H9 (cell line): Measurements from ENCODE around the gene UGT1A5. TPM values are rescaled to one million over a fixed set of nuclear protein-coding genes. Genes with fewer than 3 reads are reported as not detected.

Source experiments
- DNase-seq: peaks from one replicate; pipeline ENCODE4 v3.0.0-alpha.2; 2017
- H2AFZ ChIP-seq: one replicate; pipeline ENCODE4 v1.6.1; 2013; ENCODE audit warnings: mild to moderate bottlenecking, low read length, control low read depth, moderate library complexity
- H2AK5ac ChIP-seq: 2 replicates; pipeline ENCODE4 v1.6.1; 2013; ENCODE audit warnings: low read length, control low read depth, mixed read lengths; ENCODE audit not compliant: insufficient read length
- H2BK120ac ChIP-seq: one replicate; pipeline ENCODE4 v1.6.1; 2013; ENCODE audit warnings: low read depth, mild to moderate bottlenecking, low read length, control low read depth, inconsistent platforms; ENCODE audit not compliant: poor library complexity, severe bottlenecking
- H2BK12ac ChIP-seq: 2 replicates; pipeline ENCODE4 v1.6.1; 2013; ENCODE audit warnings: low read length, control low read depth, mixed read lengths, low read depth; ENCODE audit not compliant: insufficient read length
- H2BK15ac ChIP-seq: 2 replicates; pipeline ENCODE4 v1.6.1; 2013; ENCODE audit warnings: low read depth, low read length, control low read depth
- H2BK20ac ChIP-seq: one replicate; pipeline ENCODE4 v1.6.1; 2013; ENCODE audit warnings: low read depth, mild to moderate bottlenecking, low read length, control low read depth, inconsistent platforms; ENCODE audit not compliant: poor library complexity, severe bottlenecking
- H2BK5ac ChIP-seq: 2 replicates; pipeline ENCODE4 v1.6.1; 2013; ENCODE audit warnings: low read length, control low read depth, mixed read lengths; ENCODE audit not compliant: insufficient read length
- H3K14ac ChIP-seq: 2 replicates; pipeline ENCODE4 v1.6.1; 2013; ENCODE audit warnings: low read length, control low read depth; ENCODE audit not compliant: insufficient read depth
- H3K18ac ChIP-seq: 2 replicates; pipeline ENCODE4 v1.6.1; 2013; ENCODE audit warnings: low read depth, mild to moderate bottlenecking, mixed read lengths, low read length, control low read depth; ENCODE audit not compliant: insufficient read length
- H3K23ac ChIP-seq: 2 replicates; pipeline ENCODE4 v1.6.1; 2013; ENCODE audit warnings: low read length, control low read depth, mixed read lengths, low read depth; ENCODE audit not compliant: insufficient read length
- H3K23me2 ChIP-seq: 2 replicates; pipeline ENCODE4 v1.6.1; 2013; ENCODE audit warnings: low read depth, mild to moderate bottlenecking, mixed read lengths, low read length, control low read depth; ENCODE audit not compliant: insufficient read length, poor library complexity, severe bottlenecking
- H3K27ac ChIP-seq: 2 replicates; pipeline ENCODE4 v1.5.1; 2013; ENCODE audit warnings: low read length, control low read depth, mixed read lengths, low read depth; ENCODE audit not compliant: insufficient read length
- H3K27me3 ChIP-seq: 2 replicates; pipeline ENCODE4 v1.6.1; 2013; ENCODE audit warnings: low read length, control low read depth, inconsistent platforms; ENCODE audit not compliant: insufficient read depth
- H3K4ac ChIP-seq: 2 replicates; pipeline ENCODE4 v1.6.1; 2013; ENCODE audit warnings: low read depth, mild to moderate bottlenecking, control low read depth, inconsistent platforms, low read length, moderate library complexity
- H3K4me1 ChIP-seq: 2 replicates; pipeline ENCODE4 v1.6.1; 2013; ENCODE audit warnings: low read length, control low read depth, inconsistent platforms; ENCODE audit not compliant: insufficient read depth
- H3K4me2 ChIP-seq: 2 replicates; pipeline ENCODE4 v1.6.1; 2013; ENCODE audit warnings: low read length, control low read depth, mixed read lengths; ENCODE audit not compliant: insufficient read length, insufficient read depth
- H3K56ac ChIP-seq: 2 replicates; pipeline ENCODE4 v1.6.1; 2013; ENCODE audit warnings: low read depth, mild to moderate bottlenecking, mixed read lengths, low read length, control low read depth; ENCODE audit not compliant: insufficient read length
- H3K79me1 ChIP-seq: 2 replicates; pipeline ENCODE4 v1.6.1; 2013; ENCODE audit warnings: low read depth, mild to moderate bottlenecking, moderate library complexity, low read length, control low read depth, inconsistent platforms; ENCODE audit not compliant: insufficient read depth, poor library complexity, severe bottlenecking
- H3K79me2 ChIP-seq: 2 replicates; pipeline ENCODE4 v1.6.1; 2013; ENCODE audit warnings: low read length, control low read depth, inconsistent platforms; ENCODE audit not compliant: insufficient read depth
- H3K9ac ChIP-seq: 2 replicates; pipeline ENCODE4 v1.6.1; 2013; ENCODE audit warnings: low read length, control low read depth, mixed read lengths; ENCODE audit not compliant: insufficient read length; ENCODE audit errors: extremely low read depth
- H3K9me3 ChIP-seq: one replicate; pipeline ENCODE4 v1.6.1; 2013; ENCODE audit warnings: low read depth, low read length, inconsistent platforms; ENCODE audit not compliant: control insufficient read depth
- H3T11ph ChIP-seq: one replicate; pipeline ENCODE4 v1.6.1; 2013; ENCODE audit warnings: mild to moderate bottlenecking, low read length, control low read depth, inconsistent platforms
- H4K20me1 ChIP-seq: one replicate; pipeline ENCODE4 v1.6.1; 2013; ENCODE audit not compliant: control insufficient read depth, insufficient read length, insufficient read depth
- H4K5ac ChIP-seq: 2 replicates; pipeline ENCODE4 v1.6.1; 2013; ENCODE audit warnings: low read depth, mild to moderate bottlenecking, mixed read lengths, low read length, control low read depth; ENCODE audit not compliant: insufficient read length
- H4K8ac ChIP-seq: replicated peaks from 2 replicates; pipeline ENCODE4 v1.6.1; 2013; ENCODE audit warnings: low read length, control low read depth, mixed read lengths, low read depth; ENCODE audit not compliant: insufficient read length
- H4K91ac ChIP-seq: 2 replicates; pipeline ENCODE4 v1.6.1; 2013; ENCODE audit warnings: low read depth, mild to moderate bottlenecking, moderate library complexity, mixed read lengths, low read length, control low read depth; ENCODE audit not compliant: insufficient read length
- H3K27ac Mint-ChIP-seq, 3 experiments: 2 replicates in 2 of 3; 3 replicates in 1 of 3; pipeline ENCODE4 v1.8.0; 2020 to 2021; ENCODE audit warnings: mixed read lengths in 3 of 3, mild to moderate bottlenecking in 1 of 3, moderate library complexity in 1 of 3
- H3K27me3 Mint-ChIP-seq: 2 replicates; pipeline ENCODE4 v1.8.0; 2021; ENCODE audit warnings: low read depth, mild to moderate bottlenecking, moderate library complexity, mixed read lengths
- H3K36me3 Mint-ChIP-seq, 3 experiments: 2 replicates in 2 of 3; 3 replicates in 1 of 3; pipeline ENCODE4 v1.8.0; 2020 to 2021; ENCODE audit warnings: low read depth in 3 of 3, mixed read lengths in 3 of 3; ENCODE audit not compliant: insufficient read depth in 1 of 3
- H3K4me1 Mint-ChIP-seq, 2 experiments: 2 replicates each; pipeline ENCODE4 v1.8.0; 2020; ENCODE audit warnings: mixed read lengths in 2 of 2
- H3K4me3 Mint-ChIP-seq, 2 experiments: 2 replicates in 1 of 2; 3 replicates in 1 of 2; pipeline ENCODE4 v1.8.0; 2020 to 2021; ENCODE audit warnings: mild to moderate bottlenecking in 2 of 2, mixed read lengths in 2 of 2, moderate library complexity in 1 of 2
- H3K9me3 Mint-ChIP-seq, 2 experiments: 2 replicates in 1 of 2; 3 replicates in 1 of 2; pipeline ENCODE4 v1.8.0; 2020; ENCODE audit warnings: mild to moderate bottlenecking in 2 of 2, mixed read lengths in 2 of 2, moderate library complexity in 1 of 2
- CTCF ChIP-seq: fragments of 200-600 bp; sonication (generic); conservative IDR thresholded peaks from 3 replicates; pipeline ENCODE4 v1.8.0; 2021; ENCODE audit warnings: antibody characterized with exemption, mild to moderate bottlenecking
- WGBS: extraction: QIAGEN DNeasy Blood & Tissue Kit; methylation state at CpG from one replicate; pipeline ENCODE4 v1.1.7; 2013; ENCODE audit warnings: missing lambda C conversion rate, low lambda C conversion rate, mixed read lengths; ENCODE audit not compliant: insufficient read length; ENCODE audit errors: extremely low coverage; 5-methylcytosine and 5-hydroxymethylcytosine counted together
- total RNA-seq: library from RNA; stranded (reverse); gene quantifications from 2 replicates; pipeline ENCODE4 v1.2.1, GENCODE V29; 2021

UGT1A5 gene
- total RNA-seq, 1 experiment from 2014 or later: not detected

DNA sequence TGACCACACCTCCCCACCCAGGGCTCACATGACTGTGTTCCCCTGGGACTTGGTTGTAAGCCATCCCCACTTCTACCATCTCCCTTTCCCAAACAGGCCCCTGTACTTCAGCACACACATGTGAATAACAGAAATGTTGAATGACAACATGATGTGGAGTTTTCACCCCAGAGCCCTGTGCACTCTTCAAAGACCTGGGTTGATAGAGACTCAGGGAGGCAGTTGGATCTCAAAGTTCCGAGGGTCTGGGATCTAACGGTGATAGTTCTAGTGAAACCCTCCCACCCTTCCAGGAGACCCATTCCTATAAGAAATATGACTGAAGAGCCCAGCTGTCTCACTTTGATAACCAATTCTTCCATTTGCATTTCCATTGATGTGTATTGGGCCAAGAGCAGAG, 65.3 kb downstream of the UGT1A5 start, which contains the start of gene MROH2A:
TSS of gene MROH2A (plus strand) at position 301 of the 400 bp plus-strand sequence. CDS start 1,029 bp downstream, outside the sequence.
- H3K56ac ChIP-seq: no peak within 1 kb of the TSS
- no peaks in the 10 kb centered on the region for H3K4me1 Mint-ChIP-seq
- H2BK12ac ChIP-seq: no peak within 1 kb of the TSS
- no peak within 1 kb of the TSS for H4K5ac ChIP-seq
- H3K9me3 Mint-ChIP-seq: peaks cover 14 to 21% of the 10 kb centered on the region in 2 experiments; a peak in 4 of 5 replicates
- no peak within 1 kb of the TSS for H3K9ac ChIP-seq
- H4K20me1 ChIP-seq: no peaks in the 10 kb centered on the region
- no peaks in the 10 kb centered on the region for H3K23me2 ChIP-seq
- H3K9me3 ChIP-seq: peaks cover 4% of the 10 kb centered on the region
- no peak for DNase-seq
- no peak within 1 kb of the TSS for H2AK5ac ChIP-seq
- TF ChIP-seq CTCF: no peak
- no peak within 1 kb of the TSS for H3K27ac ChIP-seq
- peaks cover 1 to 4% (median 3%) of the 10 kb centered on the region in 3 experiments; a peak in 4 of 7 replicates for H3K36me3 Mint-ChIP-seq
- H3T11ph ChIP-seq: no peak within 1 kb of the TSS
- H3K4me3 Mint-ChIP-seq: no peak within 1 kb of the TSS
- no peak within 1 kb of the TSS for H2BK15ac ChIP-seq
- no peaks in the 10 kb centered on the region for H3K79me2 ChIP-seq
- no peak within 1 kb of the TSS for H2AFZ ChIP-seq
- no peak within 1 kb of the TSS for H3K27ac Mint-ChIP-seq
- no peaks in the 10 kb centered on the region for H3K27me3 ChIP-seq
- no peaks in the 10 kb centered on the region for H3K4me1 ChIP-seq
- no peak within 1 kb of the TSS for H3K23ac ChIP-seq
- H3K14ac ChIP-seq: no peak within 1 kb of the TSS
- H4K91ac ChIP-seq: no peak within 1 kb of the TSS
- H2BK20ac ChIP-seq: no peak within 1 kb of the TSS
- no peaks in the 10 kb centered on the region for H3K79me1 ChIP-seq
- H3K4ac ChIP-seq: no peak within 1 kb of the TSS
- no peak within 1 kb of the TSS for H2BK5ac ChIP-seq
- WGBS: no CpG with 5 or more reads among the region's 2 CpGs
- H3K4me2 ChIP-seq: no peak within 1 kb of the TSS
- H4K8ac ChIP-seq: no peak within 1 kb of the TSS
- H2BK120ac ChIP-seq: no peak within 1 kb of the TSS
- H3K18ac ChIP-seq: no peak within 1 kb of the TSS
- peaks cover 9% of the 10 kb centered on the region; the same call in 1 of the 2 replicates for H3K27me3 Mint-ChIP-seq
